Neural progenitor cell (in vitro differentiated cells): ENCODE data around the gene LSP1. TPM values are rescaled to one million over a fixed set of nuclear protein-coding genes. Genes with fewer than 3 reads are reported as not detected.

Experiments
- DNase-seq: peaks from one replicate; pipeline ENCODE4 v3.0.0-alpha.2; 2016; ENCODE audit warnings: low spot score
- H2AFZ ChIP-seq: fragments of 200-600 bp; sonication (generic); replicated peaks from 2 replicates; pipeline ENCODE4 v1.6.1; 2016; ENCODE audit warnings: antibody characterized with exemption
- H3F3A ChIP-seq: fragments of 200-600 bp; sonication (generic); 2 replicates; pipeline ENCODE4 v1.6.1; 2016; ENCODE audit warnings: antibody characterized with exemption, low read depth
- H3K27ac ChIP-seq: fragments of 200-600 bp; sonication (generic); 2 replicates; pipeline ENCODE4 v1.5.1; 2016; ENCODE audit warnings: mild to moderate bottlenecking
- H3K27me3 ChIP-seq: fragments of 200-600 bp; sonication (generic); 2 replicates; pipeline ENCODE4 v1.6.1; 2016; ENCODE audit warnings: mild to moderate bottlenecking, moderate library complexity
- H3K36me3 ChIP-seq: fragments of 200-600 bp; sonication (generic); 2 replicates; pipeline ENCODE4 v1.5.1; 2016
- H3K4me1 ChIP-seq: fragments of 200-600 bp; sonication (generic); 2 replicates; pipeline ENCODE4 v1.6.1; 2016; ENCODE audit warnings: mixed run types
- H3K4me2 ChIP-seq: fragments of 200-600 bp; sonication (generic); 2 replicates; pipeline ENCODE4 v1.6.1; 2016
- H3K4me3 ChIP-seq: fragments of 200-600 bp; sonication (generic); 2 replicates; pipeline ENCODE4 v1.5.1; 2016
- H3K79me2 ChIP-seq: fragments of 200-600 bp; sonication (generic); 2 replicates; pipeline ENCODE4 v1.6.1; 2016; ENCODE audit warnings: low read depth
- H3K9ac ChIP-seq: fragments of 200-600 bp; sonication (generic); 2 replicates; pipeline ENCODE4 v1.6.1; 2016
- H3K9me3 ChIP-seq: fragments of 200-600 bp; sonication (generic); 2 replicates; pipeline ENCODE4 v1.5.1; 2016; ENCODE audit warnings: low read depth
- H4K20me1 ChIP-seq: fragments of 200-600 bp; sonication (generic); 2 replicates; pipeline ENCODE4 v1.6.1; 2016; ENCODE audit warnings: low read depth
- H3K27ac Mint-ChIP-seq: 3 replicates; pipeline ENCODE4 v1.8.0; 2021; ENCODE audit warnings: mixed read lengths
- H3K27me3 Mint-ChIP-seq: 2 replicates; pipeline ENCODE4 v1.8.0; 2022; ENCODE audit warnings: low read depth, mild to moderate bottlenecking, inconsistent platforms, moderate library complexity, mixed read lengths; ENCODE audit not compliant: insufficient read depth
- H3K36me3 Mint-ChIP-seq: 3 replicates; pipeline ENCODE4 v1.8.0; 2021; ENCODE audit warnings: mixed read lengths
- H3K4me1 Mint-ChIP-seq: 3 replicates; pipeline ENCODE4 v1.8.0; 2021; ENCODE audit warnings: mixed read lengths
- H3K4me3 Mint-ChIP-seq: 3 replicates; pipeline ENCODE4 v1.8.0; 2021; ENCODE audit warnings: mild to moderate bottlenecking, moderate library complexity, mixed read lengths
- H3K9me3 Mint-ChIP-seq: 3 replicates; pipeline ENCODE4 v1.8.0; 2020; ENCODE audit warnings: mixed read lengths
- CTCF ChIP-seq: fragments of 200-600 bp; sonication (generic); IDR thresholded peaks from 2 replicates; pipeline ENCODE4 v1.5.1; 2017; ENCODE audit warnings: antibody characterized with exemption, mild to moderate bottlenecking
- EZH2 ChIP-seq: fragments of 200-600 bp; sonication (generic); IDR thresholded peaks from 2 replicates; pipeline ENCODE4 v1.6.1; 2017; ENCODE audit warnings: antibody characterized with exemption, mild to moderate bottlenecking, moderate library complexity
- EZH2phosphoT487 ChIP-seq: fragments of 200-600 bp; sonication (generic); IDR thresholded peaks from 2 replicates; pipeline ENCODE4 v1.6.1; 2017; ENCODE audit warnings: antibody characterized with exemption
- total RNA-seq: library from RNA; depleted of rRNA; stranded (reverse); fragments of >200 nt; gene quantifications from 2 replicates; pipeline ENCODE4 v1.2.3, GENCODE V29; 2015; ENCODE audit warnings: low replicate concordance

The LSP1 gene
- total RNA-seq, 1 donor from 2014 or later, result not detected

GRCh38 chr11:1927848-1928469, 75.1 kb downstream of the LSP1 start:
- H3K4me1 Mint-ChIP-seq, result peaks cover 14% of the 10 kb centered on the region
- no peak overlapping the region for H3K4me3 ChIP-seq
- H3K36me3 ChIP-seq, result no peaks in the 10 kb centered on the region
- no peak overlapping the region for H3K9ac ChIP-seq
- H3K36me3 Mint-ChIP-seq, result no peaks in the 10 kb centered on the region
- H3K4me3 Mint-ChIP-seq, result no peak overlapping the region
- H3K9me3 Mint-ChIP-seq, result no peaks in the 10 kb centered on the region
- no peaks in the 10 kb centered on the region for H3K9me3 ChIP-seq
- H4K20me1 ChIP-seq, result no peaks in the 10 kb centered on the region
- no peaks in the 10 kb centered on the region for H3K79me2 ChIP-seq
- H3K27ac ChIP-seq, result no peak overlapping the region
- H2AFZ ChIP-seq, result no peak overlapping the region
- no peak for TF ChIP-seq EZH2phosphoT487
- TF ChIP-seq EZH2, result no peak
- no peak for TF ChIP-seq CTCF
- H3K27ac Mint-ChIP-seq, result no peak overlapping the region
- H3K4me2 ChIP-seq, result no peak overlapping the region
- no peaks in the 10 kb centered on the region for H3F3A ChIP-seq
- H3K4me1 ChIP-seq, result peaks cover 4% of the 10 kb centered on the region
- DNase-seq, result peak; percentile 1
- no peaks in the 10 kb centered on the region for H3K27me3 ChIP-seq
- H3K27me3 Mint-ChIP-seq, result peaks cover 14% of the 10 kb centered on the region

- H4K20me1 ChIP-seq, result no peaks in the 10 kb centered on the region
- H3K9ac ChIP-seq, result no peak overlapping the region
- H3K9me3 Mint-ChIP-seq, result no peaks in the 10 kb centered on the region
- no peak overlapping the region for H2AFZ ChIP-seq
- no peak overlapping the region for H3K27ac Mint-ChIP-seq
- no peaks in the 10 kb centered on the region for H3K9me3 ChIP-seq
- H3K27me3 Mint-ChIP-seq, result peaks cover 19% of the 10 kb centered on the region
- H3K36me3 ChIP-seq, result no peaks in the 10 kb centered on the region
- H3K79me2 ChIP-seq, result no peaks in the 10 kb centered on the region
- H3K27me3 ChIP-seq, result no peaks in the 10 kb centered on the region
- no peak overlapping the region for H3K4me2 ChIP-seq
- no peaks in the 10 kb centered on the region for H3F3A ChIP-seq
- no peak for TF ChIP-seq EZH2
- no peak for TF ChIP-seq CTCF
- TF ChIP-seq EZH2phosphoT487, result no peak
- no peaks in the 10 kb centered on the region for H3K36me3 Mint-ChIP-seq
- peaks cover 4% of the 10 kb centered on the region for H3K4me1 ChIP-seq
- no peak overlapping the region for H3K4me3 ChIP-seq
- H3K4me1 Mint-ChIP-seq, result peaks cover 17% of the 10 kb centered on the region
- no peak overlapping the region for H3K4me3 Mint-ChIP-seq
- H3K27ac ChIP-seq, result no peak overlapping the region
- no peak for DNase-seq
These were observed 75.6 kb downstream of the LSP1 start for GRCh38 chr11:1928470-1928890.

GRCh38 chr11:1928891-1929541, 76.1 kb downstream of the LSP1 start:
- H3K4me1 ChIP-seq, result peaks cover 4% of the 10 kb centered on the region
- H4K20me1 ChIP-seq, result no peaks in the 10 kb centered on the region
- no peaks in the 10 kb centered on the region for H3K27me3 ChIP-seq
- Mint-ChIP-seq H3K9me3 (no peaks in the 10 kb centered on the region), H3K27me3 (peaks cover 18% of the 10 kb centered on the region), H3K4me1 (peaks cover 17% of the 10 kb centered on the region), H3K4me3 (no peak overlapping the region), H3K27ac (no peak overlapping the region), H3K36me3 (no peaks in the 10 kb centered on the region)
- no peaks in the 10 kb centered on the region for H3F3A ChIP-seq
- no peaks in the 10 kb centered on the region for H3K9me3 ChIP-seq
- no peaks in the 10 kb centered on the region for H3K79me2 ChIP-seq
- no peak for TF ChIP-seq EZH2phosphoT487
- no peak for TF ChIP-seq EZH2
- no peak for TF ChIP-seq CTCF
- peak; percentile 1 for DNase-seq
- H2AFZ ChIP-seq, result no peak overlapping the region
- no peak overlapping the region for H3K4me2 ChIP-seq
- H3K4me3 ChIP-seq, result no peak overlapping the region
- no peak overlapping the region for H3K9ac ChIP-seq
- no peak overlapping the region for H3K27ac ChIP-seq
- no peaks in the 10 kb centered on the region for H3K36me3 ChIP-seq
